Embryonic facial prominence (tissue), 1 donor: Measurements from ENCODE around the gene NCAM1.
"Not testable (repeated sequence)": the region's sequence is repeated elsewhere in the genome, so short reads cannot be mapped to it uniquely, and the experiment has no call there.

Experiments
- DNase-seq: peaks from one replicate; pipeline ENCODE4 v3.0.0-alpha.2; 2016; ENCODE audit errors: extremely low spot score

NCAM1 gene

GRCh38 chr11:112961146-112961668, at the start of gene NCAM1:
Gene NCAM1 (plus strand): TSS chr11:112961420.
- peak; percentile 85 for DNase-seq

GRCh38 chr11:112922606-112923005, 38.6 kb upstream of the NCAM1 start:
- no peak for DNase-seq

- not testable (repeated sequence) for DNase-seq
Measured at GRCh38 chr11:112924836-112925235, 36.4 kb upstream of the NCAM1 start.

GRCh38 chr11:112925516-112926310, 35.5 kb upstream of the NCAM1 start:
- DNase-seq: no peak

GRCh38 chr11:112928136-112928535, 33.1 kb upstream of the NCAM1 start:
- DNase-seq: no peak

- no peak for DNase-seq
Measured at GRCh38 chr11:112929432-112929831, 31.8 kb upstream of the NCAM1 start.

GRCh38 chr11:112931703-112932102, 29.5 kb upstream of the NCAM1 start:
- no peak for DNase-seq

GRCh38 chr11:112932593-112932992, 28.6 kb upstream of the NCAM1 start:
- DNase-seq: no peak

- DNase-seq: no peak
Measured at GRCh38 chr11:112933970-112934369, 27.2 kb upstream of the NCAM1 start.

GRCh38 chr11:112941104-112941503, 20.1 kb upstream of the NCAM1 start:
- peak; percentile 55 for DNase-seq

GRCh38 chr11:112942966-112943643, 18.1 kb upstream of the NCAM1 start:
- no peak for DNase-seq

GRCh38 chr11:112946866-112947265, 14.4 kb upstream of the NCAM1 start:
- no peak for DNase-seq

GRCh38 chr11:112949781-112950575, 11.2 kb upstream of the NCAM1 start:
- DNase-seq: no peak

- no peak for DNase-seq
Measured at GRCh38 chr11:112958670-112959069, 2.5 kb upstream of the NCAM1 start.

GRCh38 chr11:112961751-112962578, 745 bp downstream of the NCAM1 start:
- no peak for DNase-seq

- no peak for DNase-seq
Measured at GRCh38 chr11:112962579-112963367, 1.6 kb downstream of the NCAM1 start.

- DNase-seq: no peak
Measured at GRCh38 chr11:112963368-112963955, 2.2 kb downstream of the NCAM1 start.

GRCh38 chr11:112965656-112966055, 4.4 kb downstream of the NCAM1 start:
- no peak for DNase-seq

GRCh38 chr11:112966561-112966960, 5.3 kb downstream of the NCAM1 start:
- no peak for DNase-seq

GRCh38 chr11:112967082-112967481, 5.9 kb downstream of the NCAM1 start:
- DNase-seq: no peak
